GM21367 (cell line): ENCODE data around the gene ZKSCAN8.
"Not testable (repeated sequence)": the region's sequence is repeated elsewhere in the genome, so short reads cannot be mapped to it uniquely, and the experiment has no call there.

Experiments used
- ATAC-seq: cut with Tn5 transposase; IDR thresholded peaks from one replicate; pipeline ENCODE4 v1.9.1; 2021; ENCODE audit not compliant: unreplicated experiment

ZKSCAN8 gene

DNA sequence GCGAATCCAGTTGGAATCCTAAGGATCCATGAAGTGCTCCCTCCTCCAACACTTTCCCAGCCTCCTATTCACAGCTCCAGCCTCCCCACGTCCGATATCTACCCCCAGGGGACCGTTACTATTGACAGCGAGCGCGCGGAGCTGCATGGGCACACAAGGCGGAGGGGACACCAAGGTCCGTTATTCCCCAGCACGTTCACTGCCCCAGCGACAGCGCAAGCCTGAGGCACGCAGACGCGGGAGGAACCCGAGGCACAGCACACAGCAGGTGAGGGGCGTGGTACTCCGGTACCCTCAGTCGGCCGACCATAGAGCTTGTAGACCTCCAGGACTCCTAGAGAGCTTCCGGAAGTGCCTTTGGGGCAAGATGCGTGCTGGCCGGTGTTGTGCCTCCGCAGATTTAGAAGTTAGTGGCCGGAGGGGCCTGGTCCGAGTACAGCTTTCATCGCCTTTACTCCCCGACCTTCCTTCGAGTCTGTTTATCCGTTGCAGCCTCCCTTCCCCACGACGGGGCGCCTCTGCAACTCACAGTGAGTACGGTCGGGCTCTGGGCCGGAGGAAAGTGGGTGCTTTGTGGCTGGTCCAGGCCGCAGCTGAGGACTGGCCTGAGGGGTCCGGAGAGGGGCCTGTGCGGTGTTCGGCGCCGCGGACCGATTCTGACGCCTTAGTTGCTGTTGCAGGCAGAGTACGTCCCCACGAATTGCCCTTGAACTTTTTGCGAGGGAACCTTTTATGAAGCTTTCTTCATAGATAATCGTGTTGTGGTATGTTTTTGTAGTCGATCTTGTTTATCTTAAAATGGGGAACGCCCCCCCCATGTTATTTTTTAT is at the start of gene ZKSCAN8:
Gene ZKSCAN8, plus strand, starts transcription at position 384 of the 830 bp plus-strand sequence. CDS start 6,525 bp downstream, outside the sequence.
- ATAC-seq, result peak; percentile 82

DNA sequence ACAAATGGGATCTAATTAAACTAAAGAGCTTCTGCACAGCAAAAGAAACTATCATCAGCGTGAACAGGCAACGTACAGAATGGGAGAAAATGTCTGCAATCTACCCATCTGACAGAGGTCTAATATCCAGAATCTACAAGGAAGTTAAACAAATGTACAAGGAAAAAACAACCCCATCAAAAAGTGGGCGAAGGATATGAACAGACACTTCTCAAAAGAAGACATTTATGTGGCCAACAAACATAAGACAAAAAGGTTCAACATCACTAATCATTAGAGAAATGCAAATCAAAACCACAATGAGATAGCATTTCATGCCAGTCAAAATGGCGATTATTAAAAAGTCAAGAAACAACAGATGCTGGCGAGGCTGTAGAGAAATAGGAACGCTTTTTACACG is 39.5 kb upstream of the ZKSCAN8 start:
- not testable (repeated sequence) for ATAC-seq

DNA sequence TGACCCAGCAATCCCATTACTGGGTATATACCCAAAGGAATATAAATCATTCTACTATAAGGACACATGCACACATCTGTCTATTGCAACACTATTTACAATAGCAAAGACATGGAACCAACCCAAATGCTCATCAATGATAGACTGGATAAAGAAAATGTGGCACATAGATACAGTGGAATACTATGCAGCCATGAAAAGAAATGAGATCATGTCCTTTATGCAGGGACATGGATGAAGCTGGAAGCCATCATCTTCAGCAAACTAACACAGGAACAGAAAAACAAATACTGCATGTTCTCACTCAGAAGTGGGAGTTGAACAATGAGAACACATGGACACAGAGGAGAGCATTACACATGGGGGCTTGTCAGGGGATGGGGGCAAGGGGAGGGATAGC is 39.0 kb upstream of the ZKSCAN8 start:
- ATAC-seq, result not testable (repeated sequence)

- peak; percentile 97 for ATAC-seq
Measured at GRCh38 chr6:28104392-28105244, 37.1 kb upstream of the ZKSCAN8 start.

DNA sequence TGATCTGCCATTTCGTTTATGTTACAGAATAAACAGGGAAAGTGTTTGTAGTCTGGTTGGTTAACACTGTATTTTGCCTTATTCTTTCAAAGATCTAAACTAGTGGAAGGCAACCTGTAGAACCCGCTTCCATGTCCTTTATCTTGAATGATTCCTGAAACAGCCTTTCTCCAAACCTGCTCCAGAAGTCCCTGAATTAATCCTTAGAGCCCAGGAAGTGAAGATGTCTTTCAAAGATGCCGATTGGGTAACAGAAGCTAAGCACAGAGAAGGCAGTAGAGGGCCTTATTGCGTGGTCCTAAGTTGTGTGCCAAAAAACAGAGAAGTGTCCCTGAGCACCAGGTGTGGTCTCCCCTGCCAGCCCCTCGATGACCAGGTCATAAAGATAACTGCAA is 36.4 kb upstream of the ZKSCAN8 start:
- ATAC-seq, result peak; percentile 5

DNA sequence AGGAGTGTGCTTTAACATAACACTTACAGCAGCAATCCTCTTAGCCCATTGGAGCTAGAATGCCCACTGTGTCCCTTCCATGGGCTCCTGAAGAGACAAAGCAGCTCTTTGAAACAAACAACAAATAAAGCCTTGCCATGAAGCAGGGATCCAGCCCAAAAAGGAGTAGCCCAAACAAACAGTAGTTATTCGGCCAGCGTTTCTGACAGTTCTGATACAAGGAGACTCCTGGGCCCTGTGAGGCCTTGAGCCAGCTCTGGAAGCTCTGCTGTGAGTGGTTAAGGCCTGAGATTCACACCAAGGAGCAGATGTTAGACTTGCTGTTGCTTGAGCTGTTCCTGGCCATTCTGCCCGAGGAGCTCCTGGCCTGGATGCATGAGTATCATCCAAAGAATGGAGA is 34.2 kb upstream of the ZKSCAN8 start:
- ATAC-seq, result no peak

DNA sequence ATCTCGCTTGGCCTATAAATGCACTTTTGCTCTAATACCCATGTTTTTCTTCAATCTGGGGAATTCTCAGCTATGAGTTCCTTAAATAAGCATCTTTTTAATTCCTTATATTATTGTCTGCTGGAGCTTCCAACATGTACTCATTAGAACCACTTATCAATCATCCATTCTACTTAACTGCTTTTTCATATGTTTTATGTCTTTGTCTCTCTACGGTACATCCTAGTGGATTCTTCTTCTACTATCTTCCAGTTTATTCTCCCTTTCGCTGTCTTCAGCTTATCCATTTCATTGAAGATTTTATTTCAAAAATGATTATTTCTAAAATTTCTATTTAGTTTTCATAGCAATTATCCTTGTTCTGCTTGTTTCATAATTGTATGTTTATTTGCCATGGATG is 29.7 kb upstream of the ZKSCAN8 start:
- ATAC-seq, result no peak

GRCh38 chr6:28115799-28116198 is 25.9 kb upstream of the ZKSCAN8 start:
- ATAC-seq, result no peak

DNA sequence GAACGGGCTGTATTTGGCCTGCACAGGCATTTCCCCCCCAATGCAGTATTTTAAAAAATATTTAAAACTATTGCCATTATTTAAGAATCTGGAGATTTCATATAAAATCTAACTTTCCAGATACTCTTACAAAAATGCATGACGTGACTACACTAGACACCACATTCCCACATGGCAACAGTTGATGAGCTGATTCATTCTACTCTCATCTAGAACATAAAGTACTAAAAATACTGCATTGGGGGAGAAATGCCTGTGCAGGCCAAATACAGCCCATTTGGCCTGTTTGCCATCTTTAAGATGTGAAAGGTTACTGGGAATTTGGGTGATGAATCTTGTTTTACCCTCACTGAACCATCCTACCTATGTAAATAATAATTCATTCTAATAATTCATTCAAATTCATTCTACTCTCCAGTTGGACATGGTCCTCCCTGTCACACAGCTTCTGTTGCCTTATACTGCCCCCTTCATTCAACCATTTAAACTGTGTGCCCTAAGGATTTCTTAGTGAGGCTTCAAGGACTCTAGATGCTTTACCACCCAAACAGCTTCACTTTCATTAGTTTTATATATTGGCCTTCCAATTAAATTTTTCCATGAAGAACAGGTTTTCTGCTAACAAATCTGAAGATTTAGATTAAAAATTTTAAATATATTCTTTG is 24.2 kb upstream of the ZKSCAN8 start:
- ATAC-seq, result no peak

DNA sequence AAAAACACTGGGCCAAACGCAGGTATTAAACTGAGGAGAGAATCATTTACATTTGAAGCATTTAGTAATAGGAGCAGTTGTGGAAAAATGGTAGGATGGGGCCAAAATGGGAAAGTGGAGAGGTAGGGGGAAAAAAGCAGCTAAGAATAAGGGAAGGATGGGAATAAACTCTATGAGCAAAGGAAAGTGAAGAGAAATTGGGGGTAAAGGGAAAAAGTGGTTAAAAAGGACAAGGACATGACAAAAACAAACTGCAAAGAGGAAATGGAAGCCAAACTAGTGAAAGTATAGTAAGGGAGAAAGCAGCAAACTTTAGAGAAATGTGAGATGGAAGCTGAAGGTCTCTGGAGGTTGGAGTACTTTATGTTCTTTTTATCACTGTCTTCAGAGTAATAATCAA is 23.5 kb upstream of the ZKSCAN8 start:
- no peak for ATAC-seq

DNA sequence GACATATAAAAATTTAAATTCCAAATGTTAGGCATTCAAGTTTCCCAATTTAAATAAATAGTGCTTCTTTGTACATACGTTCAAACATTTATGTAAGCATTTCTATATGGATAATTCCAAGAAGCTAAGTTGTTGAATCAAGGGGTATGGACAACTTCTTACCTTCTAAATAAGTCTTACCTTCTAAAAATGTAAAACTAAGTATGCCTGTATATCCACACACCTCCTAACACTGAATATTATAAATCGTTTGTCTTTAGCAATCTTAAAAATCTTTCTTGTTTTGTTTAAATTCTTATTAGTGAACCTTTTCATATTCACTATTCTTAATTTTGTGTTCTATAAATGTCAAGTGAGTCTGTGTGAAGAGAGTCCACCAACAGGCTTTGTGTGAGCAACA is 19.8 kb upstream of the ZKSCAN8 start:
- no peak for ATAC-seq

- ATAC-seq, result not testable (repeated sequence)
Measured at GRCh38 chr6:28122283-28122682, 19.4 kb upstream of the ZKSCAN8 start.

GRCh38 chr6:28124350-28124970 is 17.2 kb upstream of the ZKSCAN8 start, which contains the start of gene ZSCAN16:
Gene ZSCAN16 (plus strand): TSS chr6:28124609. CDS start chr6:28125444, 835 bp downstream.
- peak; percentile 94 for ATAC-seq

DNA sequence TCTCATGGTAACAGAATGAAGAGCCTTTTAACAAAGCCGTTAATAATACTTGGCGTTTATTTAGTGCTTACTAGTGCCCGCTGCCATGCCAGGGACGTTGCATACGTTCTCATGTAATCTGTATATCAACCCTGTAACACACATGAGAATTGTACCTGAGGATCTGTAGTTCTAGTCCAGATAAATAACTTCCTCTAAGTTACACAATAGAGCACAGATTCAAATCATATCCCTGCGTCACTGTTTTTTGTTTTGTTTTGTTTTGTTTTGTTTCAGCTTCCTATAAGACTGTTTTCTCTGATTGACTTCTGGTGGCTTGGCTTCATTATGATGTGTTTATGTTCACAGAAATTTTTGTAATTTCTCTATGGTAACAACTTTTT is 16.7 kb upstream of the ZKSCAN8 start:
- ATAC-seq, result no peak

- ATAC-seq, result no peak
Measured at GRCh38 chr6:28125401-28125800, 16.3 kb upstream of the ZKSCAN8 start.

GRCh38 chr6:28134015-28134414 is 7.7 kb upstream of the ZKSCAN8 start:
- no peak for ATAC-seq

- no peak for ATAC-seq
Measured at GRCh38 chr6:28134716-28135115, 7.0 kb upstream of the ZKSCAN8 start.

GRCh38 chr6:28135393-28135792 is 6.3 kb upstream of the ZKSCAN8 start:
- no peak for ATAC-seq

GRCh38 chr6:28136585-28137504 is 4.8 kb upstream of the ZKSCAN8 start:
- peak; percentile 51 for ATAC-seq

GRCh38 chr6:28137505-28137981 is 4.1 kb upstream of the ZKSCAN8 start:
- no peak for ATAC-seq
